RPMI7951 (cell line): ENCODE measurements around the gene TTC33. TPM values are rescaled to one million over a fixed set of nuclear protein-coding genes. Genes with fewer than 3 reads are reported as not detected.
A peak's percentile ranks its signal among the peaks of the same experiment; 100 is the strongest.
"Not testable (repeated sequence)": the region's sequence is repeated elsewhere in the genome, so short reads cannot be mapped to it uniquely, and the experiment has no call there.

Experiments used
- DNase-seq: peaks from one replicate; pipeline ENCODE4 v3.0.0-alpha.2; 2012; ENCODE audit warnings: low read depth
- total RNA-seq: library from RNA; depleted of rRNA; stranded (reverse); fragments of >200 nt; shearing (Covaris generic); gene quantifications from 2 replicates; pipeline ENCODE4 v1.2.3, GENCODE V29; 2014; rRNA removed

The TTC33 gene, protein sequence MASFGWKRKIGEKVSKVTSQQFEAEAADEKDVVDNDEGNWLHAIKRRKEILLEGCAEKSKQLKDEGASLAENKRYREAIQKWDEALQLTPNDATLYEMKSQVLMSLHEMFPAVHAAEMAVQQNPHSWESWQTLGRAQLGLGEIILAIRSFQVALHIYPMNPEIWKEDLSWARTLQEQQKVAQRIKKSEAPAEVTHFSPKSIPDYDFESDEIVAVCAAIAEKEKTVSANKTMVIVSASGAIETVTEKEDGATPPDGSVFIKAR
- total RNA-seq = 13.4 and 19.5 TPM in 2 replicates

DNA sequence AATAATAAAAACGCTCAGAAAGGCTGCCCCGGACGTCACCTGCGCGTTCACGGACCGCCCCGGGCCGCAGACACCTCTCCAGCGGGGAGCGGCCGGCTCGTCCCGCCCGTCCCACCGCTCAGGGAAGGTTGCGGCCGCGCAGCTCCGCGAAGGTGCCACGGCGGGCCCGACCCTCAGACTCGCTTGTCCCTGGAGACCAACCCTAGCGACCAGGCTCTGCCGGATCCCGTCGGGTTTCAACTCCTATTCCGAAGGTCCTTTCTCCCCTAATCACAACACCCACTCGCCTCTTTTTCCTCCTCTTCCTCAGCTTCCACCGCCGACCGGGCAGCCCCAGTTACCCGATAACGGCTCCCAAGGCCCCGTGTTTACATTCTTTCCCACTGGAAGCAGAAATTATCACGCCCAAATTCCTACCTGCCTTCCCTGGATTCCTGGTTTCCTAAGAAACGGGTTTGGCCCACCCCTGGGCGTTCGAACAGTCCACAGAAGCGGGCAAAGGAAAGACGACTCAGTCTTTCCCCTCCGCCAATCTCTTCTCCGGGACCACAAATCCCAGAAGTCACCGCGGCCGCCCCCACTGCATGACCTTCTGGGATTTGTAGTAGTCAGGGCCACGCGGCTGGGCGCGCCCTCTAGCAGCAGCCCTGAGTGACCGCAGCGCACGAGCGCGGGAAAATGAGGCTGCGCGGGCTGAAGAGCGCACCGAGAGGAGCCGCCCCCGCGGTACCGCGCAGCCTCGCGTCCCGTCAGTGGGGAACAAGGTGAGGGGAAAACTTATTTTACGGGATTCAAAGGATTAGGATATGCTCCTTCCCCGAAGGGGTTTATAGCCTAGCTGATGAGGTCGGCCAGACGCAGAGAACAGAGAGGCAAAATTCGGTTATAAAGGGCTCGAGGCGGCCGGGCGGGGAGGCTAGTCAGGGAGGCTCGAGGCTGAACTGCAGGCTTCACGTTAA is at the start of gene TTC33:
Gene TTC33, minus strand, starts transcription at position 555 of the 959 bp plus-strand sequence. CDS start 8,943 bp downstream, outside the sequence.
- peak; percentile 91 for DNase-seq

DNA sequence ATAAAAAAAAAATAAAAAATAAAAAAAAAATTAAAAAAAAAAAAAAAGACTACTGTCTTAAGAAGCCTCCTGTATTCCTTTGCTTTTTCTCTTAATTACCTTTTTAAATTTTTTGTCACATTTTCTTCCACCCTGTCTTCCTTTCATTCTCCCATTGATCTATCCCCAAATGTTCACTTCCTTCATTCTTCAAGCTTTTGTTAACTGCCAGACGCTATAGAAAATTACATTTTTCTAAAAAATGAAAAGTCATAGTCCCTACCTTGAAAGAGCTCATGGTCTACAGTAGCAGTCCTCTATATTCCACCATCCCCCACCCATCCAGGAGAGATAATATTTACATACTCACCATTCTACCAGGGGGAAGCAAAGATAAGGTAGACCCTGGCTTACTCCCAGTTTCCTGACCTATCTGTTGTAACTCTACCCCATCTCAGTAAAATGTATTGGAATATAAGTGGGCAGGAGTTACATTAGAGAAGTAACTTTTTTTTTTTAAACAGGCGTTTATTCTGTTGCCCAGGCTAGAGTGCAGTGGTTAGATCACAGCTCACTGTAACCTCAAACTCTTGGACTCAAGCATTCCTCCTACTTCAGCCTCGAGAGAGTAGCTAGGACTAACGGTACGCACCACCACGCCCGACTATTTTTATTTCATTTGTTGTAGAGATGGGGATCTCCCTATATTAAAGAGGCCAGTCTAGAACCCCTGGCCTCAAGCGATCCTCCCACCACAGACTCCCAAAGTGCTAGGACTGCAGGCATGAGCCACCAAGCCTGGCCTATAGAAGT is 46.2 kb upstream of the TTC33 start:
- DNase-seq = no peak

GRCh38 chr5:40799258-40799657 is 43.5 kb upstream of the TTC33 start:
- peak; percentile 15 for DNase-seq

DNA sequence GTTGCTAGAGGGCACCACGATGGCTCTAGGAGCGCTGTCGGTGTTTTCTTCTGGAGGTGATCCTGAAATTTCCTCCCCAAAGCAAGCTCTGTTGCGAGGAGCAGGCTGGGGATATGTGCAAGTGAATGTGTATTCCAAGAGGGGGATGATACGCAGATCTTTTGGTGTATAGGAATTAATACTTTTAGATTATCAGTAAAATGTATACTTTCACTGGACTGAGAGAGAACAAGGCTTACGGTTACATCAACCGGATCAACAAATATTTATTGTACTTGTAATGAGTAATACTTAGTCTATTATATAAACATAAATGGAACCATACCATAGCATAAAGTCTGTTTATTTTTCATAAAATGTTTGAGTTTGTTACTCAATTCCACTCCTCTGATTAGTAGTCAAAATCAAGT is 43.0 kb upstream of the TTC33 start:
- DNase-seq = no peak

DNA sequence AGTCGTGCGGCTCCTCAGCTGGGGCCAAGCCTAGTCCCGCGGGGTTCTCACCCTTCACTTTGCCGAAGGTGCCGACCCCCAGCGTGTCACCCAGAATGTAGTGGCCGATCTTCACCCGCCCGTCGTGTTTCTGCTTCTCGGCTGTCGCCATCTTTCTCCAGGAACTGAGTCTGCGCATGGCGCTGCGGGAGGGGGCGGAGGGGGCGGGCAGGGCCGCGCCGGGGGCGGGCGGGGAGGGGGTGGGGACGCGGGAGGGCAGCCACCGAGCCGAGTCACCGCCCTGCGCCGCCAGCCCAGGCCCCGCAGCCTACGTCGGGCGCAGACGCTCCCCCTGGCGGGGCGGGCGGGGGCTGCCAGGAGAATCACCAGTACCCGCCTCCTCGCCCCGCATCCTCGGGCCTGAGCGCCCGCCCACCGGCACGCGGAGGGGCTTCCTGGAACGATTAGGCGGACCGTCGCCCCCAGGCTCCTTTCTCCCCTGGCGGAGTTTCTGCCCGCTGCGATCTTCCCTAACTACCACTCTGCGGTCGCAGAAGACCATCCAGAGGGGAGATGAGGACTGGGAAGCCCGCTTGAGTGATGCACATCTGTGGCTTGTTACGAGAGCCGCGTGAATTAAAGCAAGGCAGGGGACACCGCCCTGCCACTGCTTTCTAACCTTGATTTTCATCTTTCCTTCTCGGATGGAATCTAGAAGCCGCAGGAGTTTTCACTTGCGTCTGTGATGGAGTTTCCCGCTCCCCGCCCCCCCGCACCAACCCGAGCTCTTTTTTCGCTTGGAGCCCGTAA is 42.4 kb upstream of the TTC33 start, which contains the start of gene PRKAA1:
Gene PRKAA1, minus strand, starts transcription at position 363 of the 789 bp plus-strand sequence. Its CDS starts 185 bp downstream, at position 178.
- peak; percentile 84 for DNase-seq

- DNase-seq = peak; percentile 68
These were observed 41.7 kb upstream of the TTC33 start for GRCh38 chr5:40797273-40798011.

DNA sequence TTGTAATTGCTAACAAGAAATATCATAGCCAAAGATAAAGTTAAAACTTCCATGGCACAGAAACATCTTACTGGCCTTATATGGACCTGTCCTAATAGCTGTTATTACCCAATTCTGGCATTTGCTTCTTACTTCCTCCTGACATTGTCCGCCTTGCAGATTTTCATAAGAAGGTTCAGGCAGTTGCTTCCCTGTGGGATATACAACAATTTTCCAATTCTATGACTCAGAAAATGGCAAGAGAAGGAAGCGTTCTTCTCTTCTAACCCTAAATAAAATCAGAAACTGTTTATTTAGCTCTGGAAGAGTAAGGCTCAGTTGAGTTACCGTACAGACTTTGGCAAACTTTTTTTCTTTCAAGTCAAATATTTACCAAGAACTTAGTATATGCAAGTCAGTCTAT is 40.7 kb upstream of the TTC33 start:
- peak; percentile 16 for DNase-seq

- DNase-seq = not testable (repeated sequence)
These were observed 39.1 kb upstream of the TTC33 start for GRCh38 chr5:40794877-40795276.

GRCh38 chr5:40794340-40794739 is 38.6 kb upstream of the TTC33 start:
- DNase-seq = not testable (repeated sequence)

- DNase-seq = not testable (repeated sequence)
These were observed 36.9 kb upstream of the TTC33 start for GRCh38 chr5:40792691-40793090.

DNA sequence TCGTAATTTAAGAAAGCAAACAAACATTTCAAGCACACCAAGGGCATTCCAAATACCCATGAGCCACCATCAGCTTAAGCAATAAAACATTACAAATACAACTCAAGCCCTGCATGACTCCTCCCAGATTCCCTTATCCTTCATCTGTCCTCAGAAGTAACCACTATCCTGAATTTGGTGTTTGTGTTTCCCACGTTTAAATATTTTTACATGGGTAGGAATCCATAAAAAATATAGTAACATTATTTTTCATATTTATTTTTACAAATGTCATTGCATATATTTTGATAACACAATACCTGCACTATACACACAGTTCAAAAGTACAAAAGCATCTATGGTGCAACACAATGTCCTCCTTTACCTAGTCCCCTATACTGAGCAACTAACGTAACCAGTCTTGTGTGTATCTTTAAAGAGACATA is 36.0 kb upstream of the TTC33 start:
- no peak for DNase-seq

DNA sequence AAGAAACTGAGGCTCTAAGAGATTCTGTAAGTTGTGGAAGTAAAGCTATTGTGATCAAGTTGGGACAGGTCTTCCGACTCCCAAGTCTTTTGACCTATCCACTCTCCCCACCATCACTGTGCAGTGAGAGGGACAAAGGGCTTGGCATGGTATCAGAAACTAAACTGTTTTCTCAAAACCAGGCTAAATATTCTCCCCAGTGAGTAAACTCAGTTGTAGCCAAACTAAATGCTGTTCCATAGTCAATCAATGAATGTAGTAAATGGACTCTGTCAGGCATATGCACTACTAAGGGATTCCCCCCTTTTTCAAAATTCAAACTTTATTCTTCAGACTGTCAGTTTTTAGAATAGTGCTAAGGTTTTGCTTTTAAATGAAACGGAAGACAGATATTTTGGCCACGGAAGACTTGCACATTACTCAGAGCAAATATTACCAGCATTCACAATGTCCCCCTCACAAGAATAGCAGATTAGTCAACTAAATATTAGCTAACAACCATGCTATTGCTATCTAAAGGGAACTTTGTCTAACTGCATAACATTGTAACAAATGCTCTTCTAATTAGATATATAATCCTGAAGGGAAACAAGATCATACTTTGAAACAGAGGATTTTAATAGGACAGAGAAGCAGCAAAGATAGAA is 35.3 kb upstream of the TTC33 start:
- no peak for DNase-seq

GRCh38 chr5:40788941-40789340 is 33.2 kb upstream of the TTC33 start:
- not testable (repeated sequence) for DNase-seq

DNA sequence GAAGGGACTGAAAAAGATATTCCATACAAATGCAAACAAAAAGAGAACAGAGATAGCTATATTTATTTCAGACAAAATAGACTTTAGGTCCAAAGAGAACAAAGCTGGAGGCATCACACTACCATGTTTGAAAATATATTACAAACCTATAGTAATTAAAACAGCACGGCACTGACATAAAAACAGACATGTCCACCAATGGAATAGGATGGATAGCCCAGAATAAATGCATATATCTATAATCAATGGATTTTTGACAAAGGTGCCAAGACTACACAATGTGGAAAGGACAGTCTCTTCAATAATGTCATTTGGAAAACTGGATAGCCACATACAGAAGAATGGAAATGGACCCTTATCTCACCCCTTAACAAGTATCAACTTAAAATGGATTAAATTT is 32.2 kb upstream of the TTC33 start:
- DNase-seq = no peak

- not testable (repeated sequence) for DNase-seq
These were observed 30.9 kb upstream of the TTC33 start for GRCh38 chr5:40786664-40787063.

- DNase-seq = no peak
These were observed 29.2 kb upstream of the TTC33 start for GRCh38 chr5:40784916-40785315.

- DNase-seq = no peak
These were observed 28.4 kb upstream of the TTC33 start for GRCh38 chr5:40784027-40784653.

DNA sequence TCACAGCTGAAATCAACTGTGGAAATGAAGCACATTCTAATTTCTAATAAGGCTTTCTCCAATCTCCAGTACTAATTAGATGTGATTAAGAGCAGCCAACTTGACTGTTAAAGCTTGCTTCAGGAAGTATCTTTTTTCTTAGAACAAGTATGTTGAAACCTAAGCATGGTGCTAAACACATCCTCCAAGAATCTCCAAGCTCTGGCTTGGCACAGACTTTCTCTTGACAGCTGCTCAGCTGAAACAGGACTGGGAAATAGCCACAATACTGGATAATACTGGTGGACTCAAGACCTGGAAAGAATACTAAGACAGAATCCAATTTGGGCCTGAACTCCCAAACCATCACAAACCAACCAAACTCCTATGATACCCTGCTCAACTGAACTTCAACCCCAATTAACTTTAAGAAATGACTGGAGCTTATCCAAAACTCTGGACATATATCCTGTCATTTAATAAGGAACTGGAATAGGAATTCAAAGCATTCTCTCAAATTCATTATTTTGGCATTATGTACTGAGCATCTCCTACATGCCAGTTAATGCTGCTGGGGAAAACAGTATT is 26.2 kb upstream of the TTC33 start:
- no peak for DNase-seq

- no peak for DNase-seq
These were observed 25.1 kb upstream of the TTC33 start for GRCh38 chr5:40780858-40781257.
